Measurements from ENCODE around the gene PRRG1.

- TF ChIP-seq CTCF (IDR thresholded peaks at IDR 0.05) (no peak), YY1 (IDR thresholded peaks at IDR 0.05; ENCODE audit: low read depth) (no peak), FOXJ3 (CRISPR knock-in tag; IDR thresholded peaks at IDR 0.05) (no peak)
- TF ChIP-seq, protein P1, sequence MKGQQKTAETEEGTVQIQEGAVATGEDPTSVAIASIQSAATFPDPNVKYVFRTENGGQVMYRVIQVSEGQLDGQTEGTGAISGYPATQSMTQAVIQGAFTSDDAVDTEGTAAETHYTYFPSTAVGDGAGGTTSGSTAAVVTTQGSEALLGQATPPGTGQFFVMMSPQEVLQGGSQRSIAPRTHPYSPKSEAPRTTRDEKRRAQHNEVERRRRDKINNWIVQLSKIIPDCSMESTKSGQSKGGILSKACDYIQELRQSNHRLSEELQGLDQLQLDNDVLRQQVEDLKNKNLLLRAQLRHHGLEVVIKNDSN (IDR thresholded peaks at IDR 0.05; ENCODE audit: borderline replicate concordance, low read depth), result no peak
Observed at GRCh38 chrX:37320541-37321203, 28.5 kb upstream of the PRRG1 start.
